Activated B cell treated with CpG ODN at 0.5 μM for 24 hours (primary cell): ENCODE data around the gene QKI. TPM values are rescaled to one million over a fixed set of nuclear protein-coding genes. Genes with fewer than 3 reads are reported as not detected.

Source experiments
- ATAC-seq: fragments of 200-7000 bp; cut with Tn5 transposase; one replicate; pipeline ENCODE4 v1.10.0; 2021; ENCODE audit warnings: low read depth, mild to moderate bottlenecking, moderate library complexity
- CTCF ChIA-PET: fragments of 350-600 bp; sonication (Branson Sonifier 250); formaldehyde crosslinking; loops from one replicate; lab custom pipeline; 2021; ENCODE audit warnings: antibody characterized with exemption; lab: Charles Lee
- POLR2A ChIA-PET: fragments of 350-600 bp; sonication (Branson Sonifier 250); formaldehyde crosslinking; loops from one replicate; lab custom pipeline; 2021; ENCODE audit warnings: antibody characterized with exemption; lab: Charles Lee
- DNase-seq: peaks from one replicate; pipeline ENCODE4 v3.0.0; 2022
- H3K27ac Mint-ChIP-seq: one replicate; pipeline ENCODE4 v1.8.0; 2020; ENCODE audit warnings: mixed read lengths
- H3K27me3 Mint-ChIP-seq: one replicate; pipeline ENCODE4 v1.8.0; 2021; ENCODE audit warnings: mixed read lengths
- H3K36me3 Mint-ChIP-seq: one replicate; pipeline ENCODE4 v1.8.0; 2021; ENCODE audit warnings: low read depth, mixed read lengths
- H3K4me1 Mint-ChIP-seq: one replicate; pipeline ENCODE4 v1.8.0; 2021; ENCODE audit warnings: mixed read lengths
- H3K4me3 Mint-ChIP-seq: one replicate; pipeline ENCODE4 v1.8.0; 2020; ENCODE audit warnings: mild to moderate bottlenecking, mixed read lengths
- H3K9me3 Mint-ChIP-seq: one replicate; pipeline ENCODE4 v1.8.0; 2020; ENCODE audit warnings: mixed read lengths
- intact Hi-C: fragments of 100-400 bp; cut with micrococcal nuclease; formaldehyde crosslinking; loops from one replicate; pipeline ENCODE4 v1.15.1; 2024
- total RNA-seq: library from RNA; stranded (reverse); gene quantifications from 2 replicates; pipeline ENCODE4 v1.2.3, GENCODE V29; 2022
- TF ChIP-seq, protein P1 (sequence below): fragments of 200-600 bp; IDR thresholded peaks from one replicate; pipeline ENCODE4 v1.8.0; 2022; ENCODE audit warnings: antibody characterized with exemption, mild to moderate bottlenecking

Gene QKI
- total RNA-seq, 1 donor from 2014 or later: 61.5 TPM

- TF ChIP-seq, protein P1, sequence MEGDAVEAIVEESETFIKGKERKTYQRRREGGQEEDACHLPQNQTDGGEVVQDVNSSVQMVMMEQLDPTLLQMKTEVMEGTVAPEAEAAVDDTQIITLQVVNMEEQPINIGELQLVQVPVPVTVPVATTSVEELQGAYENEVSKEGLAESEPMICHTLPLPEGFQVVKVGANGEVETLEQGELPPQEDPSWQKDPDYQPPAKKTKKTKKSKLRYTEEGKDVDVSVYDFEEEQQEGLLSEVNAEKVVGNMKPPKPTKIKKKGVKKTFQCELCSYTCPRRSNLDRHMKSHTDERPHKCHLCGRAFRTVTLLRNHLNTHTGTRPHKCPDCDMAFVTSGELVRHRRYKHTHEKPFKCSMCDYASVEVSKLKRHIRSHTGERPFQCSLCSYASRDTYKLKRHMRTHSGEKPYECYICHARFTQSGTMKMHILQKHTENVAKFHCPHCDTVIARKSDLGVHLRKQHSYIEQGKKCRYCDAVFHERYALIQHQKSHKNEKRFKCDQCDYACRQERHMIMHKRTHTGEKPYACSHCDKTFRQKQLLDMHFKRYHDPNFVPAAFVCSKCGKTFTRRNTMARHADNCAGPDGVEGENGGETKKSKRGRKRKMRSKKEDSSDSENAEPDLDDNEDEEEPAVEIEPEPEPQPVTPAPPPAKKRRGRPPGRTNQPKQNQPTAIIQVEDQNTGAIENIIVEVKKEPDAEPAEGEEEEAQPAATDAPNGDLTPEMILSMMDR: no peak
- no peak for DNase-seq
- no peak overlapping the region for H3K27ac Mint-ChIP-seq
- CTCF ChIA-PET: no interaction called here
- H3K36me3 Mint-ChIP-seq: peaks cover 26% of the 10 kb centered on the region
- no peak for ATAC-seq
- no peak overlapping the region for H3K4me3 Mint-ChIP-seq
- H3K4me1 Mint-ChIP-seq: peaks cover 49% of the 10 kb centered on the region
- no peaks in the 10 kb centered on the region for H3K9me3 Mint-ChIP-seq
- POLR2A ChIA-PET: no interaction called here
- intact Hi-C loops: loop anchor here (5.0 kb wide), 1 partner anchor 212 kb away; no protein-coding TSS in a partner anchor
- H3K27me3 Mint-ChIP-seq: no peaks in the 10 kb centered on the region
These were observed 41.0 kb downstream of the QKI start for GRCh38 chr6:163455552-163455951.

DNA sequence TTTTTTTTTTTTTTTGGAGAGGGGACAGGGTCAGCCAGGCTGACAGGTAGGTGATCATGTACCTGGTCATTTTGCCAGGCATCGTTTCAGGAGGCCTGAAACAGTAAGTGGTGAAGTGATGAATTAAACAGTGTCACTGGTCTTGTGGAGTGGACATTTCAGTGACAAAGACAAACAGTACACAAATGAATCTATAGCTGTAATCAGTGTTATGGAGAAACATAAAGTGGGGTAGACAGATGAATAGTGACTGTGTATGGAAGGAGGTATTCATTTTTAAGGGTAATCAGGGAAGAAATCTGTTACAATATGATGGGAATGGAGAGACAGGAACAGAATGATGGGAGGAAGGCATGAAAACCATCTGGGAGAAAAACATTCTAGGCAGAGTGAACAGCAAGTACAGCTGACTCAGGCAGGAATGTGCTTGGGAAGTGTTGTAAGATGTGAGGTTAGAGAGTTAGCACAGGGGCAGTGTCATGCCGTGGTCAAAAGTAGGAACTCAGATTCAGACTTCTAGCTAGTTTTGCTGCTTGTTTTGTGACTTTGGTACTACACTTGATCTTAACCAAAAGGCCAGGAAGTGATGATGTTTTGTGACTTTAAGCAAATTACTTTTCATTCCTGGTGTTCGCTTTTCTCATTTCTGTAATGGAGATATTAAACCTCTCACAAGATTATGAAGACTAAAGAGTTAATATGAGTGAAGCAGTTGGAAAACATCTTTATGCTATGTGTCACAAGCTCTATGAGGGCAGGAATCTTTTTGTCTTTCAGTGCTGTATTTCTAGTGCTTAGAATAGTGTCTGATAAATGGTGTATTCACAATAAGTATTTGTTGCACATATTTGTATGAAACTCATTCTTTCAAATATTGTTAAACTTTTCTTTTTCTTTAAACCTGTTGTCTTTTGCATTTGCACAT lies 43.4 kb downstream of the QKI start:
- CTCF ChIA-PET: no interaction called here
- no peak overlapping the region for H3K4me3 Mint-ChIP-seq
- peaks cover 49% of the 10 kb centered on the region for H3K4me1 Mint-ChIP-seq
- DNase-seq (no peak), ATAC-seq (no peak)
- no peaks in the 10 kb centered on the region for H3K9me3 Mint-ChIP-seq
- peak overlapping the region; percentile 3 for H3K27ac Mint-ChIP-seq
- H3K27me3 Mint-ChIP-seq: no peaks in the 10 kb centered on the region
- TF ChIP-seq, protein P1: no peak
- intact Hi-C loops: loop anchor here (5.0 kb wide), 1 partner anchor 209 kb away; no protein-coding TSS in a partner anchor
- peaks cover 26% of the 10 kb centered on the region for H3K36me3 Mint-ChIP-seq
- POLR2A ChIA-PET: no interaction called here

DNA sequence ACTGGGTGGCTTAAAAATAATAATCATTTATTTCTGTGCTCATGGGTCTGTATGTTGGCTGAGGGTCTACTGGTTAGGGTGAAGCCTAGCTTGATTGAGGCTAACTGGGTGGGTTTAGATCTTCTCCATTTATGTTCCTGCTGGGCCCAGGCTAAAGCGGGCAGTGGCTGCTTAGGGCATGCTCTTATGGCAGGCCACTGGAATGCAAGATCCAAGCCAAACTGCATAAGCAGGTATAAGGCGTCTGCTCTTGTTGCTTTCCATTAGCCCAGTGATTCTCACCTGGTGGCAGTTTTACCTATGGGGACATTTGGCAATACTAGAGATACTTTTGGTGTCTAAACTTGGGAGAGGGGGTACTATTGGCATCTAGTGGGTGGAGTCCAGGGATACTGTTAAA lies 44.5 kb downstream of the QKI start:
- Mint-ChIP-seq H3K27ac (peak overlapping the region; percentile 57), H3K9me3 (no peaks in the 10 kb centered on the region), H3K4me1 (peaks cover 54% of the 10 kb centered on the region), H3K4me3 (no peak overlapping the region), H3K36me3 (peaks cover 28% of the 10 kb centered on the region), H3K27me3 (no peaks in the 10 kb centered on the region)
- CTCF ChIA-PET: no interaction called here
- TF ChIP-seq, protein P1: no peak
- ATAC-seq (no peak), DNase-seq (no peak)
- intact Hi-C loops: loop anchor here (5.0 kb wide), 1 partner anchor 208 kb away; no protein-coding TSS in a partner anchor
- POLR2A ChIA-PET: no interaction called here

DNA sequence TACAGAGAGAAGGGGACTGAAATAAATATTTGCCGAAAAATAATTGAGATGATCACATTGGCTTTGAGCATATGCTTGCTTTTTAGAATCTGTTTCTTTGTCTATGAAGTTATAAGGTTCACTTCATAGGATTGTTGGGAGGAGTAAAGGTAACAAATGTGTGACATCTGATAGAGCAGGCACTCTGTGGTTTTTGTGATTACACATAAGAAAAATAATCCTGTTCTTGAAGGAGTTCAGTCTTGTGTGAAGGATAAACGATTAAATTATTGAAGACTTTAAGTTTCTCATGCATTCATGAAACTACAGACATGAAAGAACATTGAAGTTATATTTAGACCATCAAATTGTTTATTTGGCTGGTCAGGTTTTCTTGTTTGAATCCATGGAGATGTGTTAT lies 45.0 kb downstream of the QKI start:
- Mint-ChIP-seq H3K4me3 (peak overlapping the region; percentile 37), H3K36me3 (peaks cover 34% of the 10 kb centered on the region), H3K27ac (peak overlapping the region; percentile 57), H3K27me3 (no peaks in the 10 kb centered on the region), H3K4me1 (peaks cover 54% of the 10 kb centered on the region), H3K9me3 (no peaks in the 10 kb centered on the region)
- POLR2A ChIA-PET: no interaction called here
- intact Hi-C loops: loop anchor here (5.0 kb wide), 1 partner anchor 208 kb away; no protein-coding TSS in a partner anchor
- DNase-seq: no peak
- TF ChIP-seq, protein P1: no peak
- ATAC-seq: no peak
- CTCF ChIA-PET: no interaction called here

DNA sequence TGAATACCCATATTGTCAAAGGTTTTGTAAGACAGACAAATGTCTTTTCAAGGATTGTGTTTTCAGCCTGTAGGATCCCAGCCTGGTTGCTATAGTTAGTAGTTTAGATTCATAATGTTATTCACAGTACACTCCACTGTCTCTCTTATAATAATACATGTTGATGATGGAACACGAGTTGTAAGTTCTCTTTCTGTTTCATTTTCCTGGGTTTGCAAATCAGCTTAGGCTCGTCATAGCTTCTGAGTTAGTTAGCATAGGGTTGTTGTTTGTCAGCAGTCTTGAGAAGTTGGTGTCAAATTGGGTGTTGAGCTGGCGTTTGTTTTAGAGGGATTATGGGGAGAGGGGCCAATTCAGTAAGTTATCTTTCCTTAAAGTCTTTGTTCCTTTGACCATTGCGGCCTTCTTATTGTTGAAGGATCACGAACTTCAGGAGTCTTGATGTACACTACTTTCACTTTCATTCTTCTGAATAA lies 45.8 kb downstream of the QKI start:
- TF ChIP-seq, protein P1: no peak
- ChIA-PET CTCF (interaction anchor here (1.0 kb wide), 1 partner anchor 496 kb away, joined by 3 read pairs; no protein-coding TSS in a partner anchor), POLR2A (interaction anchor here (0.5 to 1.0 kb wide), 3 partner anchors 16 to 296 kb away, joined by 3 to 5 read pairs (median 3); no protein-coding TSS in a partner anchor)
- H3K9me3 Mint-ChIP-seq: no peaks in the 10 kb centered on the region
- H3K4me1 Mint-ChIP-seq: peaks cover 58% of the 10 kb centered on the region
- intact Hi-C loops: loop anchor here (1.0 to 2.0 kb wide), 2 partner anchors 20 to 44 kb away; no protein-coding TSS in a partner anchor
- H3K27ac Mint-ChIP-seq: peak overlapping the region; percentile 89
- DNase-seq (no peak), ATAC-seq (peak; percentile 87)
- no peaks in the 10 kb centered on the region for H3K27me3 Mint-ChIP-seq
- peaks cover 37% of the 10 kb centered on the region for H3K36me3 Mint-ChIP-seq
- peak overlapping the region; percentile 89 for H3K4me3 Mint-ChIP-seq
